ENCODE measurements around the gene CALHM6. TPM values are rescaled to one million over a fixed set of nuclear protein-coding genes. Genes with fewer than 3 reads are reported as not detected.

Gene CALHM6
- total and polyA plus RNA-seq, 9 of the 15 experiments (the other 6 are each of a cell fraction or from before 2014, with no cell fraction given), result 0.24 TPM; not detected in 8

GRCh38 chr6:116511424-116512110 is 50.4 kb downstream of the CALHM6 start, which contains the start of gene CALHM5 (continued):
- TF ChIP-seq ZNF449 (CRISPR knock-in tag; IDR thresholded peaks at IDR 0.05), result no peak
- TF ChIP-seq CBX1 (IDR thresholded peaks at IDR 0.05; ENCODE audit: low read depth), result no peak
- TF ChIP-seq RNF219 (CRISPR knock-in tag; IDR thresholded peaks at IDR 0.05), result no peak
- TF ChIP-seq GATAD2B (IDR thresholded peaks at IDR 0.05; ENCODE audit: borderline replicate concordance), result peak; percentile 46; the same call in 1 of the 2 replicates
- peak; percentile 33; the same call in 1 of the 2 replicates for TF ChIP-seq EP300 (IDR thresholded peaks at IDR 0.05; ENCODE audit: low read length)
- no peak for TF ChIP-seq NCOA1 (IDR thresholded peaks at IDR 0.05; ENCODE audit: low read depth)
- TF ChIP-seq JUND (IDR thresholded peaks at IDR 0.05; ENCODE audit: borderline replicate concordance, low read depth, low read length), result peak; percentile 68
- peak; percentile 74; the same call in 1 of the 3 replicates for TF ChIP-seq JUND (tag; IDR thresholded peaks at IDR 0.05; ENCODE audit: borderline replicate concordance, low read depth, low read length)
- no peak for TF ChIP-seq NR2C1 (IDR thresholded peaks at IDR 0.05)
- TF ChIP-seq NR2C1 (tag; IDR thresholded peaks at IDR 0.05), result no peak
- no peak; the same call in 1 of the 2 replicates for TF ChIP-seq ARID1B (IDR thresholded peaks at IDR 0.05)
- TF ChIP-seq ATF7 (IDR thresholded peaks at IDR 0.05), result peak; percentile 74; the same call in 1 of the 2 replicates
- no peak for TF ChIP-seq ZNF184 (CRISPR knock-in tag; IDR thresholded peaks at IDR 0.05)
- TF ChIP-seq ELK3 (CRISPR knock-in tag; IDR thresholded peaks at IDR 0.05), result no peak
- TF ChIP-seq CTCF (IDR thresholded peaks at IDR 0.05 in 2 of 3, conservative IDR thresholded peaks at IDR 0.05 in 1 of 3; ENCODE audit: insufficient read depth in 2 of 3, low read depth in 1 of 3, low read length in 3 of 3), result peak; percentile 55 to 84 (median 72)
- no peak for TF ChIP-seq IRF2 (CRISPR knock-in tag; IDR thresholded peaks at IDR 0.05)
- no peak for TF ChIP-seq PHF21A (IDR thresholded peaks at IDR 0.05; ENCODE audit: borderline replicate concordance, low read depth)
- no peak for TF ChIP-seq ZNF121 (CRISPR knock-in tag; conservative IDR thresholded peaks at IDR 0.05)
- no peak for TF ChIP-seq MTA3 (IDR thresholded peaks at IDR 0.05; ENCODE audit: borderline replicate concordance)
- TF ChIP-seq ZC3H4 (CRISPR knock-in tag; IDR thresholded peaks at IDR 0.05; ENCODE audit: borderline replicate concordance), result no peak
- TF ChIP-seq ZNF717 (CRISPR knock-in tag; IDR thresholded peaks at IDR 0.05), result no peak
- peak; percentile 31; the same call in 1 of the 2 replicates for TF ChIP-seq SMC3 (conservative IDR thresholded peaks at IDR 0.05; ENCODE audit: insufficient read depth, low read depth, low read length)
- TF ChIP-seq ZNF589 (CRISPR knock-in tag; IDR thresholded peaks at IDR 0.05; ENCODE audit: low read depth), result no peak
